MV-4-11 (cell line): ENCODE results near the gene CLDN12.
"Not testable (repeated sequence)": the region's sequence is repeated elsewhere in the genome, so short reads cannot be mapped to it uniquely, and the experiment has no call there.

Experiments used
- DNase-seq: peaks from one replicate; lab custom pipeline; 2025; lab: John Stamatoyannopoulos, UW

The CLDN12 gene

DNA sequence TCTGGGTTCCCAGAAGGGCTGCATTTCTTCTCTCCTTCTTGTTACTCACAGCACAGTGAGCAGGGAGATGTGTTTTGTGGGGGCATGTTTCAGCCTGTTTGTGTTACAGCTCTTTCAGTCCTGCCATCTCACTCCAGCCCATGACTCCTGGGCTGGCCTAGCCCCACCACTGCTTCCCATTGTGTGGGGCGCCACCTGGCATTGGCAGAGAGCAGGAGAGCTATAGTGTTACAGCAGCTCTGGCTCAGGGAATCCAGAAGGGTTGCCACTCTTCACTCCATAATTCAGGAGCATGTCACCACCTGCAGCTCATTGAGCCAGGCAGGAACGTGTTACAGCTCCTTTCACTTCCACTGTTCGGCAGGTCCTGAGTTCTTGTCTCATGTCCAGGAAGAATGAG, 30.0 kb downstream of the CLDN12 start:
- no peak for DNase-seq

DNA sequence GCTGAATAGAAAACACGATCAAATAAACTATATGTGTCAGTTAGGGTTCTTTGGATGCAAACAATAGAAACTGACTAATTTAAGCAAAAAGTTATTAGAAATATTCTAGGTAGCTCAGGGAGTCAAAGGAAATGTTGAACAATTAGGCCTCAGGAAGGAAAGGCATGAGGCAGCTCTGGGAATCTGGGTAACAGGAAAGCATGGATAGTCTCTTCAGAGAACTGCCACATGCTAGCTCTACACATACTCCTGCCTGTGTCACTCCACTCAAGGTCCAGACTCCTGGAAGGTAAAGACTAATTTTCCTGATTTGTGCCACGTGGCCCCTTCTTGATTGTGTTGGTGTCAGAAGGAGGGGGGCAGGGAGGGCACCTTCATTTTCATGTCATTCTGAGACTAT, 42.4 kb downstream of the CLDN12 start:
- no peak for DNase-seq

DNA sequence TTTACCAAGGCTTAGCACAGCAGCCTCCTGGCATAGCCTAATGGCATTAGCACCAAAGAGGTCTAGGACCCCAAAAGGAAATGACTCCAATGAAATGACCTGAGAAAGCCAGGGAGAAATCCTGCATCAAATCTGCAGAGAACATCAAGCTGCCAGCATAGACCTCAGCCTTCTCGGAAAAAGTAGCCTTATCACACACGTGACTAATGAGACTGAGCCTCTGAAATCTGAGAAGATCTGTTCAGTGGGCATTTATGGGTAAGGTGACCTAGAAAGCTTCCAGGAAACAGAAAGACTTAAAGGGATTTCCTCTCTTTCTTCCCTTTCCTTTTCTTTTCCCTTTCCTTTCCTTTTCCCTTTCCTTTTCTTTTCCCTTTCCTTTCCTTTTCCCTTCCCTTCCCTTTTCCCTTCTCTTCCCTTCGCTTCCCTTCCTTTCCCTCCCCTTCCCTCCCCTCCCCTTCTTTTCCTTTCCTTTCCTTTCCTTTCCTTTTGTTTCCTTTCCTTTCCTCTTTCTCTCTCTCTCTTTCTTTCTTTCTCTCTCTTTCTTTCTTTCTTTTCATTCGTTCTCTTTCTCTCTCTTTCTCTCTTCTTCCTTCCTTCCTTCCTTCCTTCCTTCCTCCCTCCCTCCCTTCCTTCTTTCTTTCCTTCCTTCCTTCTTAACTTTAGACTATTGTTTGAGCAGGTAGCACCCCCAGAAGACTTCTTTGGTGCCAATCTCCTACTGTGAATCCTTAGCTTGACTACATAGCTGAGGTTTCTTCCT, 43.1 kb downstream of the CLDN12 start:
- DNase-seq, result no peak

DNA sequence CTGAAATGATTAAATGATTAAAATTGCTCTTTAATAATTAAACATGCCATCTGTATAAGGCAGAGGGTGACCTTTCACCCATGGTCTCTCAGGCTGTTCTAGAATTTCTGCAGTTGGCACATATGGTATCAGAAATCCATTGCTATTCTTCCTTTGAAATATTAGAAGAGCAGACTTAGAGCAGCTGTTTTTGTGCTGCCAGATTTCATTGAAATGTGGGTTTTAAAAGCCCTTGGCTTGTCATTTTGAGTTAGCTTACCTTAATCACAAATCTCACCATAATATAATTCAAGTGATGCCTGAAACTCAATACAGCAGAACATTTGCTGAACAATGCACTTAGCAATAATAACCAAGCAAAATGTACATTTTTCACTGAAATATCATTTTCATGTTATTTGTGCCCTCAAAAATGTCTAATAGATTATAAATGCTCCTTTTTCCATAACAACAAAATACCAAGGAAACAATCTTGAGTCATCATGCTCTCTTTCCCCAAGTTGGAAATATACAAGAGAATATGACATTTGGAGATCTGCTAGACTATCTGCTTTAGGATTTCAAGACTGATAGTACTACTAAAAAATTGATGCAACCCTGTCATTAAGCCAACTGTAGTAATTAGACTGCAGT, 50.1 kb downstream of the CLDN12 start:
- no peak for DNase-seq

DNA sequence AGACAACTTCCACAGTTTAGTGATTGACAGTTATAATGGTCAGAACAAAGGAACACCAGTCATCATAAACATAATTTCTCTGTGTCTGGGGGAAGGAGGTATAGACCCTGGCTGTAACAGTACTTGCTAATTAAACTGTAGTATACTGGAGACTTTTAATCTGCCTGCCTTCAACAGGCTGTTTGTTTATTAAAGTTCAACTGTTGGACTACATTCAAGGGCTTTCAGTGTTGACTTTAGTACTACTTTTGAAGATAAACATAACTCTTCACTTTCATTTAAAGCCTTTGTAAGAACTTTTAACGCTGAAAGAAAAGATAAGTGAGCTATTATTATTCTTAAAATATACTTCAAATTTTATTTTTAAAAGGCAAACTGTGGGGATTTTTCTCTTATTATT, 50.7 kb downstream of the CLDN12 start:
- no peak for DNase-seq

DNA sequence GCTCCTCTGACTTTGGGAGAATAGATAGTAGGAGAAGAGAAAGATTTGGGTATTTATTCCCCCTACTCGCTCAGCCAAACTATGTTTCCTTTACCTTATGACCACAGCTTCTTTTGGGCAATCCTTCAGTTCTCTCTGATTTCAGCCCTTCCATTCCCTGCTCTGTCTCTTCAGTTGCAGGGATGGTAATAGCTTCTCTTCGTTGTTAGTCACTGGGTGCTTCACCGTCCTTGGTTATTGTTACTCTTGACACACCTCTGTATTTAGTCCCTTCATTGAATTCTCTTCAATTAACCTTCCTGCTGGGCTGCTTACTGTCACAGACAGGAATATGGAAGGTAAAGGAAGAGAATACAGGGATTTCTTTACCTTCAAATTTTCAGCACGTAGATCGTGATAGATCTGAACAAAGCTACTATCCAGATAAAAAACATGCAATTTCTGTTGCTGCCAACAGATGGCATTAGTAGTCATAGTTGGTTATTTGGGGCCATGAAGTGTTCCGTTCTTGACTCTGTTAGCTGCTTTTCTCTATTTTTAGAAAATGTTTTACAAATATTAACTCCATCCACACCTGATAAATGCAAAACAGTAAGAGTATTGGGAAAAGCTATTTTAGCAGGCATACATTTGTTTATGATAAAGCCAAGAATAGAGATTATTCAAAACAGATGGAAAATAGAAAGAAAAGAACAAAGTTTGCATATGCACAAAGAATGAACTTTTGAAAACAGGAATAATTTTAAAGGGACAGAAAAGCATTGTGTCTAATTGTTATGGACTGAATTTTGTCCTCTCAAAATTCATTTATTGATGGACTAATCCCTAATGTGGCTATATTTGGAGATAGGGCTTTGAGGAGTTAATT, 52.1 kb downstream of the CLDN12 start:
- peak; percentile 11 for DNase-seq

DNA sequence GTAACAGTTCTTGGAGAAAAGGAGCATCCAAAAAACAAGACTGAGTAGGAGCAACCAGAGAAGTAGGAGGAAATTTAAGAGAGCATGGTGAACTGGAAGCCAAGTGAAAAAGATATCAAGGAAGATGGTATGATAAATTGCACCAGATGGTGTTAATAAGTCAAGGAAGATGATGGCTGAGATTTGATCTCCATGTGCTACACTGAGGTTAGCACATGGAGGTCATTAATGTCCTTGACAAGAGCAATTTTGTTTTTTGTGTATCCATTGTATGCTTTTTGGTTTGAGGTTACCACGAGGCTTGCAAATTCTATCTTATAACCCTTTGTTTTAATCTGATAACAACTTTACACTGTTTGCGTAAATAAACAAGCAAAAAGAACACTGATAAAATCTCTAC, 54.8 kb downstream of the CLDN12 start:
- DNase-seq, result no peak

DNA sequence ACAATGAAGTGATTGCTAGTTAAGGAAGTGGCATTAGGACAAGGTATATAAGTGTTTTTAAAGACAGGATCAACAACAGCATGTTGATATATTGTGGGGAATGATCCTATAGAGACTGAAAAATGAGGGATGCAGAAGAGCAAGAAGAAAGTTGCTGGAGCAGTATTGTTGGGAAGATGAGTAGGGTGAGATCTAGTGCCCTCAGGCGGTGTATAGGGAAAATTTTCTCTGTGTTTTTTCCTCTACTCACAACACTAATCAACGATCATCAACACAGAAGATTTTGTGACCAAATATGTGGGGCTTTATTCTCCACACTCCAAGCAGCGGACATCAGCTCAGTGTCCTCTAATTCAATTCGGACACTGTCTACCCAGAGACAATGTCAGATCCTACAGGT, 56.6 kb downstream of the CLDN12 start:
- DNase-seq, result no peak

DNA sequence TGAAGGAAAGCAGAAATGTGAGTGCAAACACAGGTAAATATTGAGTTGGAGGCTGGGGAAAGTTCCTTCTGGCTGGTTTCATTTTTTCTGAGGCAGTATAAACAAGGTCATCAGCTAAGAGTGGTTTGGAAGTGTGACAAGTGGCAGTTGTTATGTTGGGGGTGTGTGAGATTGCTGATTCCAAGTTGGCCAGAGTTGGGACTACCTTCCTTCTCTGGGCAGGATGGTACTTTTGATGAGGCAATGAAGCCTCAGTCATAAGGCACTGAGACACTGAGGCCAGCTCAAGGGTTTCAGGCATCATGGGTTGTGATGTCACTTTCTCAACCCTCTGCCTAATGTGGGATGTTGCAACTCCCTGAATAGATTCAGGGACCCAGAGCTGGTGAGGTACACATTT, 58.0 kb downstream of the CLDN12 start:
- no peak for DNase-seq

DNA sequence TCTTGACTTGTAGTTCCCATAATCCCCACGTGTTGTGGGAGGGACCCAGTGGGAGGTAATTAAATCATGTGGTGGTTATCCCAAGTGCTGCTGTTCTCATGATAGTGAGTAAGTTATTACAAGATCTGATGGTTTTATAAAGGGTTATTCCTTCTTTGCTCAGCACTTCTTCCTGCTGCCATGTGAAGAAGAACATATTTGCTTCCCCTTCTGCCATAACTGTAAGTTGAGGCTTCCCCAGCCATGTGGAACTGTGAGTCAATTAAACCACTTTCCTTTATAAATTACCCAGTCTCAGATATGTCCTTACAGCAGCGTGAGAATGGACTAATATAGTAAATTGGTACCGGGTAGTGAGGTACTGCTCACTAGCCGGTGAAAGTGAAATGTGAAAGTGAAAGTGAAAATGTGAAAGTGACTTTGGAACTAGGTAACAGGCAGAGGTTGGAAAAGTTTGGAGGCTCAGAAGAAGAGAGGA, 59.9 kb downstream of the CLDN12 start:
- DNase-seq, result not testable (repeated sequence)
